Measurements from ENCODE around the gene CRYGN. TPM values are rescaled to one million over a fixed set of nuclear protein-coding genes. Genes with fewer than 3 reads are reported as not detected.

CRYGN gene
- total and polyA plus RNA-seq, 9 of the 15 experiments (the other 6 are each of a cell fraction or from before 2014, with no cell fraction given): not detected

DNA sequence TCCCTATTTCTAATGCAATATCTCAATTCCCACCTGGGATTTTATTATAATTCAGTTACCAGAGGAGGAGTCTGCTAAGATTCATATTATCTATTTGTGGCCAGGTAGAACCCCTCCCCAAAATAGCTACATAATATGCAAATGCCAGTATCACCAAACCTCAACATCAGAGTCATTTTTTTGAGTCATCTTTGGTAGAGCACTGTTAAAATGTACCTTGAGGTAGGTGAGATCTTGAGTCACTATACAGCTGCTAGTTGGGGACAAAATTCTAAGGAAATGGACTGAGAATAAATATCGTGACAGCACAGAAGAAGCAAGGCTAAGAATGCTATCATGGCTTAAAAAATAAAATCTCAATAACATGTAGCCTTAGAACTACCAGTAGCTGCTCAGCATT lies 4.7 kb upstream of the CRYGN start:
- Histone ChIP-seq H3K79me2 (ENCODE audit: control insufficient read depth, insufficient read depth, low read length) (no peaks in the 10 kb centered on the region), H3K27ac (ENCODE audit: extremely low read depth, low read depth, low read length) (no peak overlapping the region), H4K20me1 (replicated peaks; ENCODE audit: control insufficient read depth, insufficient read depth, low read length) (no peaks in the 10 kb centered on the region), H3K4me2 (ENCODE audit: insufficient read depth, low read length) (no peak overlapping the region), H3K9ac (ENCODE audit: insufficient read depth in 1 of 2, low read depth in 2 of 2, low read length in 2 of 2) (no peak overlapping the region), H3K9me3 (replicated peaks; ENCODE audit: control insufficient read depth, insufficient read depth, low read depth, low read length) (no peaks in the 10 kb centered on the region), H3K36me3 (ENCODE audit: control insufficient read depth, insufficient read depth, low read length) (no peaks in the 10 kb centered on the region), H3K9me1 (ENCODE audit: control insufficient read depth, insufficient read depth, low read length) (no peaks in the 10 kb centered on the region), H3K4me1 (replicated peaks in 1 of 2; ENCODE audit: control insufficient read depth in 2 of 2, insufficient read depth in 2 of 2, low read length in 2 of 2) (peaks cover 5 to 21% of the 10 kb centered on the region in 2 experiments; a peak in 3 of 5 replicates), H2AFZ (ENCODE audit: low read depth, low read length) (no peak overlapping the region), H3K27me3 (ENCODE audit: control insufficient read depth in 2 of 2, insufficient read depth in 2 of 2, low read length in 2 of 2) (peaks cover 4 to 9% of the 10 kb centered on the region in 2 experiments; a peak in 3 of 5 replicates), H3K4me3 (no peak overlapping the region)
- no peak for TF ChIP-seq NFIC (IDR thresholded peaks at IDR 0.05)
- no peak for TF ChIP-seq DIDO1 (tag; IDR thresholded peaks at IDR 0.05; ENCODE audit: low read depth)
- TF ChIP-seq, protein P1, sequence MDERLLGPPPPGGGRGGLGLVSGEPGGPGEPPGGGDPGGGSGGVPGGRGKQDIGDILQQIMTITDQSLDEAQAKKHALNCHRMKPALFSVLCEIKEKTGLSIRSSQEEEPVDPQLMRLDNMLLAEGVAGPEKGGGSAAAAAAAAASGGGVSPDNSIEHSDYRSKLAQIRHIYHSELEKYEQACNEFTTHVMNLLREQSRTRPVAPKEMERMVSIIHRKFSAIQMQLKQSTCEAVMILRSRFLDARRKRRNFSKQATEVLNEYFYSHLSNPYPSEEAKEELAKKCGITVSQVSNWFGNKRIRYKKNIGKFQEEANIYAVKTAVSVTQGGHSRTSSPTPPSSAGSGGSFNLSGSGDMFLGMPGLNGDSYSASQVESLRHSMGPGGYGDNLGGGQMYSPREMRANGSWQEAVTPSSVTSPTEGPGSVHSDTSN (CRISPR knock-in tag; IDR thresholded peaks at IDR 0.05; ENCODE audit: low read depth): no peak
- TF ChIP-seq, protein P1 (tag; conservative IDR thresholded peaks at IDR 0.05; ENCODE audit: low read depth): no peak
- TF ChIP-seq DNMT1 (IDR thresholded peaks at IDR 0.05): no peak
- CTCF ChIA-PET (ENCODE audit: low intra/inter-chr PET ratio): no interaction called here
- in situ Hi-C loops (cut with MboI) (loop anchor here (5.0 kb wide), 2 partner anchors 87 to 127 kb away; no protein-coding TSS in a partner anchor), intact Hi-C loops (cut with micrococcal nuclease) (loop anchor here (5.0 to 10.0 kb wide), 2 partner anchors 32 to 50 kb away; partner anchors contain the start of gene WDR86)
- no TSS peak for BruUV-seq (replicated peaks)
- POLR2A ChIA-PET: interaction anchor here (1.4 kb wide), 2 partner anchors 19 to 66 kb away, joined by 3 to 4 read pairs; no protein-coding TSS in a partner anchor
- ATAC-seq (no peak), DNase-seq (ENCODE audit: extremely low read depth in 1 of 4, low spot score in 3 of 4) (no peak), FAIRE-seq (no peak)
- 4% methylated on average over 1 of the region's 1 CpG for WGBS (ENCODE audit: insufficient coverage, low coverage, missing lambda C conversion rate)
